ENCODE data around the gene CWC27. TPM values are rescaled to one million over a fixed set of nuclear protein-coding genes. Genes with fewer than 3 reads are reported as not detected.

The CWC27 gene
- total and polyA plus RNA-seq, 2 of the 13 experiments (the other 11 are each of a cell fraction or from before 2014, with no cell fraction given) = 21.1 to 25.7 TPM

GRCh38 chr5:64899838-64900237 is 131.1 kb downstream of the CWC27 start:
- Histone ChIP-seq H3K4me2 (ENCODE audit: low read depth, low read length) (no peak overlapping the region), H3K4me1 (ENCODE audit: insufficient read depth, low read length) (no peaks in the 10 kb centered on the region), H2AFZ (ENCODE audit: low read length) (no peak overlapping the region), H3K9me3 (ENCODE audit: low read length) (no peaks in the 10 kb centered on the region), H3K27ac (ENCODE audit: extremely low read length, insufficient read depth, low read length) (no peak overlapping the region), H3K9ac (ENCODE audit: insufficient read depth, low read depth, low read length) (no peak overlapping the region), H3K36me3 (replicated peaks in 1 of 2; ENCODE audit: control insufficient read depth in 1 of 2, insufficient read depth in 2 of 2, low read length in 2 of 2) (no peaks in the 10 kb centered on the region), H3K79me2 (ENCODE audit: insufficient read depth, low read length) (no peaks in the 10 kb centered on the region), H4K20me1 (ENCODE audit: insufficient read depth, low read length) (no peaks in the 10 kb centered on the region), H3K27me3 (ENCODE audit: control insufficient read depth in 1 of 2, insufficient read depth in 2 of 2, low read length in 2 of 2) (no peaks in the 10 kb centered on the region), H3K4me3 (replicated peaks in 1 of 3; ENCODE audit: insufficient read depth in 1 of 3, low read depth in 2 of 3, low read length in 3 of 3) (no peak overlapping the region)
- ATAC-seq (no peak), FAIRE-seq (no peak), DNase-seq (ENCODE audit: low spot score) (no peak)
- ChIA-PET POLR2A (no interaction called here), CTCF (ENCODE audit: low intra/inter-chr PET ratio, low total read pairs) (no interaction called here)
- intact Hi-C loops (cut with micrococcal nuclease; ENCODE audit: unreplicated experiment) (no loop called here), in situ Hi-C loops (cut with HindIII; ENCODE audit: extremely low pct_ligation_motif_present, low pct_unique_long_range_greater_than_20kb) (no loop called here)
- WGBS (ENCODE audit: low lambda C conversion rate) = 97% methylated on average over 1 of the region's 1 CpG
- no TSS peak for BruUV-seq (replicated peaks)
- TF ChIP-seq ZNF747 (CRISPR knock-in tag; IDR thresholded peaks at IDR 0.05; ENCODE audit: borderline replicate concordance) (no peak), ZBTB39 (CRISPR knock-in tag; IDR thresholded peaks at IDR 0.05) (no peak), NFE2L1 (CRISPR knock-in tag; IDR thresholded peaks at IDR 0.05; ENCODE audit: borderline replicate concordance) (no peak), PHF21A (CRISPR knock-in tag; IDR thresholded peaks at IDR 0.05) (no peak)
- TF ChIP-seq, protein P1, sequence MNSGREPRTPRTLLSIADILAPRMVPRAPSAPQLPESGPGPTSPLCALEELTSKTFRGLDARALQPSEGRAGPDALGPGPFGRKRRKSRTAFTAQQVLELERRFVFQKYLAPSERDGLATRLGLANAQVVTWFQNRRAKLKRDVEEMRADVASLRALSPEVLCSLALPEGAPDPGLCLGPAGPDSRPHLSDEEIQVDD (CRISPR knock-in tag; IDR thresholded peaks at IDR 0.05; ENCODE audit: borderline replicate concordance) = no peak

- ATAC-seq (peak; percentile 70), DNase-seq (ENCODE audit: low spot score) (peak; percentile 62), FAIRE-seq (no peak)
- 83% methylated on average over 2 of the region's 2 CpGs for WGBS (ENCODE audit: low lambda C conversion rate)
- H4K20me1 ChIP-seq (ENCODE audit: insufficient read depth, low read length) = no peaks in the 10 kb centered on the region
- no peaks in the 10 kb centered on the region for H3K79me2 ChIP-seq (ENCODE audit: insufficient read depth, low read length)
- intact Hi-C loops (cut with micrococcal nuclease; ENCODE audit: unreplicated experiment) (no loop called here), in situ Hi-C loops (cut with HindIII; ENCODE audit: extremely low pct_ligation_motif_present, low pct_unique_long_range_greater_than_20kb) (no loop called here)
- no peaks in the 10 kb centered on the region for H3K4me1 ChIP-seq (ENCODE audit: insufficient read depth, low read length)
- no TSS peak for BruUV-seq (replicated peaks)
- H3K27me3 ChIP-seq (ENCODE audit: control insufficient read depth in 1 of 2, insufficient read depth in 2 of 2, low read length in 2 of 2) = no peaks in the 10 kb centered on the region
- H3K36me3 ChIP-seq (replicated peaks in 1 of 2; ENCODE audit: control insufficient read depth in 1 of 2, insufficient read depth in 2 of 2, low read length in 2 of 2) = no peaks in the 10 kb centered on the region
- no peak overlapping the region for H3K4me3 ChIP-seq (replicated peaks in 1 of 3; ENCODE audit: insufficient read depth in 1 of 3, low read depth in 2 of 3, low read length in 3 of 3)
- no peak overlapping the region for H3K4me2 ChIP-seq (ENCODE audit: low read depth, low read length)
- H2AFZ ChIP-seq (ENCODE audit: low read length) = no peak overlapping the region
- H3K27ac ChIP-seq (ENCODE audit: extremely low read length, insufficient read depth, low read length) = no peak overlapping the region
- no peaks in the 10 kb centered on the region for H3K9me3 ChIP-seq (ENCODE audit: low read length)
- no peak overlapping the region for H3K9ac ChIP-seq (ENCODE audit: insufficient read depth, low read depth, low read length)
- ChIA-PET CTCF (ENCODE audit: low intra/inter-chr PET ratio, low total read pairs) (no interaction called here), POLR2A (no interaction called here)
- TF ChIP-seq SOX6 (IDR thresholded peaks at IDR 0.05) (no peak), SOX6 (CRISPR knock-in tag; IDR thresholded peaks at IDR 0.05) (peak; percentile 14; the same call in 1 of the 2 replicates), RFX5 (IDR thresholded peaks at IDR 0.05; ENCODE audit: low read depth, low read length) (peak; percentile 86), POGZ (CRISPR knock-in tag; IDR thresholded peaks at IDR 0.05) (peak; percentile 18; the same call in 1 of the 2 replicates), EHMT2 (IDR thresholded peaks at IDR 0.05; ENCODE audit: borderline replicate concordance, low read depth, low read length) (peak; percentile 37; the same call in 1 of the 2 replicates), ZNF629 (CRISPR knock-in tag; conservative IDR thresholded peaks at IDR 0.05) (0 out of 2 replicates have a peak, but pooled peaks have one; percentile 13), FOXA1 (IDR thresholded peaks at IDR 0.05) (no peak), FOXA1 (CRISPR knock-in tag; IDR thresholded peaks at IDR 0.05) (peak; percentile 70), HOMEZ (CRISPR knock-in tag; IDR thresholded peaks at IDR 0.05; ENCODE audit: low read depth) (peak; percentile 93), SOX5 (CRISPR knock-in tag; IDR thresholded peaks at IDR 0.05; ENCODE audit: borderline replicate concordance) (peak; percentile 63; the same call in 1 of the 2 replicates)
Measured at GRCh38 chr5:64900618-64901017, 131.9 kb downstream of the CWC27 start.
